ENCODE measurements around the gene GAB2. TPM values are rescaled to one million over a fixed set of nuclear protein-coding genes. Genes with fewer than 3 reads are reported as not detected.

Gene GAB2
- total RNA-seq, 2 experiments from 2014 or later: 10.7 to 11.9 TPM

DNA sequence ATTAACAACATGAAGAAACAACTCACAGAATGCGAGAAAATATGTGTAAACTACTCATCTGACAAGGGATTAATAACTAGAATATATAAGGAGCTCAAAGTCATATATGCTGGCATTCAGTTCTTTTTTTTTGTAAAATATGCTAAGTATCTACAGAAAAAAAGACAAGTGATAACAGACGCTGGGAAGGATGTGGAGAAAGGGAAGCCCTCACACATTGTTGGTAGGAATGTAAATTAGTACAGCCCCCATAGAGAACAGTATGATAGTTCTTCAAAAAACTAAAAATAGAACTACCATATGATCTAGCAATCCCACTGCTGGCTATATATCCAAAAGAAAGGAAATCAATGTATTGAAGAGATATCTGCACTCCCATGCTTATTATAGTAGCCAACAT lies 13.8 kb downstream of the GAB2 start:
- no peaks in the 10 kb centered on the region for H3K9me3 Mint-ChIP-seq
- intact Hi-C loops (cut with DNase I, micrococcal nuclease): loop anchor here in 1 of 2 experiments (10.0 kb wide), 1 partner anchor 49 kb away; no protein-coding TSS in a partner anchor
- CTCF ChIA-PET: no interaction called here
- H3K27ac ChIP-seq (ENCODE audit: low read depth in 1 of 2, low read length in 2 of 2): no peak overlapping the region
- H3K4me3 ChIP-seq (ENCODE audit: low read length): no peak overlapping the region
- POLR2A ChIA-PET: no interaction called here
- no peak overlapping the region for H3K27ac Mint-ChIP-seq
- H3K27me3 Mint-ChIP-seq: no peaks in the 10 kb centered on the region
- no peaks in the 10 kb centered on the region for H3K4me1 Mint-ChIP-seq (ENCODE audit: low read depth)
- H3K36me3 ChIP-seq (ENCODE audit: insufficient read depth, low read length): no peaks in the 10 kb centered on the region
- DNase-seq (no peak), ATAC-seq (ENCODE audit: poor library complexity) (no peak)
- no peaks in the 10 kb centered on the region for H3K27me3 ChIP-seq (ENCODE audit: control insufficient read depth in 1 of 2, insufficient read depth in 2 of 2, low read length in 2 of 2)
- H3K9me3 ChIP-seq (ENCODE audit: control insufficient read depth in 1 of 2, insufficient read depth in 1 of 2, low read length in 2 of 2): no peaks in the 10 kb centered on the region
- TF ChIP-seq, protein P1, sequence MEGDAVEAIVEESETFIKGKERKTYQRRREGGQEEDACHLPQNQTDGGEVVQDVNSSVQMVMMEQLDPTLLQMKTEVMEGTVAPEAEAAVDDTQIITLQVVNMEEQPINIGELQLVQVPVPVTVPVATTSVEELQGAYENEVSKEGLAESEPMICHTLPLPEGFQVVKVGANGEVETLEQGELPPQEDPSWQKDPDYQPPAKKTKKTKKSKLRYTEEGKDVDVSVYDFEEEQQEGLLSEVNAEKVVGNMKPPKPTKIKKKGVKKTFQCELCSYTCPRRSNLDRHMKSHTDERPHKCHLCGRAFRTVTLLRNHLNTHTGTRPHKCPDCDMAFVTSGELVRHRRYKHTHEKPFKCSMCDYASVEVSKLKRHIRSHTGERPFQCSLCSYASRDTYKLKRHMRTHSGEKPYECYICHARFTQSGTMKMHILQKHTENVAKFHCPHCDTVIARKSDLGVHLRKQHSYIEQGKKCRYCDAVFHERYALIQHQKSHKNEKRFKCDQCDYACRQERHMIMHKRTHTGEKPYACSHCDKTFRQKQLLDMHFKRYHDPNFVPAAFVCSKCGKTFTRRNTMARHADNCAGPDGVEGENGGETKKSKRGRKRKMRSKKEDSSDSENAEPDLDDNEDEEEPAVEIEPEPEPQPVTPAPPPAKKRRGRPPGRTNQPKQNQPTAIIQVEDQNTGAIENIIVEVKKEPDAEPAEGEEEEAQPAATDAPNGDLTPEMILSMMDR (IDR thresholded peaks at IDR 0.05): no peak
- no peak overlapping the region for H3K4me3 Mint-ChIP-seq
- no peaks in the 10 kb centered on the region for H3K4me1 ChIP-seq (ENCODE audit: insufficient read depth, low read length)
- no peaks in the 10 kb centered on the region for H3K36me3 Mint-ChIP-seq (ENCODE audit: low read depth)

DNA sequence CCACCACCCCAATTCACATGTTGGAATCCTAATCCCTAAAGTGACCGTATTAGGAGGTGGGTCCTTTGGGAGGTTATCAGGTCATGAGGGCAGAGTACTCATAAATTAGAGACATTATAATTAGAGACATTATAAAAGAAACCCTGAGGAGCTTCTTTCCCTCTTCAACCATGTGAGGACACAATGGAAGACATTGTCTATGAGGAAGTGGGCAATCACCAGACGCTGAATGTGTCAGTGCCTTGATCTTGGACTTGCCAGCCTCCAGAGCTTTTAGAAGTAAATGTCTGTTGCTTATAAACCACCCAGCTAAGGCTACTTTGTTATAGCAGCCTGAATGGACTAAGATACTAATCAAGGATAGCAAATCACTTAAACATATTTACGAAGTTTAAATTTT lies 14.8 kb downstream of the GAB2 start:
- TF ChIP-seq, protein P1 (IDR thresholded peaks at IDR 0.05): no peak

DNA sequence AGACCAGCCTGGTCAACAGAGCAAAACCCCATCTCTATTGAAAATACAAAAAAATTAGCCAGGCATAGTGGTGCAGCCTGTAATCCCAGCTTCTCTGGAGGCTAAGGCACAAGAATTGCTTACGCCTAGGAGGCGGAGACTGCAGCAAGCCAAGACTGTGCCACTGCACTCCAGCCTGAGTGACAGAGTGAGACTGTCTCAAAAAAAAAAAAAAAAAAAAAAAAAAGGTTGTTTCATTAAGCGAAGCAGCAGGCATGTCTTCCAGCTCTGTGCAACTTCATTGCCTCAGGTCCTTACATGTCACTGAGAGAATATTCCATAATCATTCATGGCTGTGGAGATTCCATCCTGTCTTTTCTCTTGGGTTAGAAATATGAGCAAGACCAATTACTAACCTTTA lies 16.9 kb downstream of the GAB2 start:
- H3K4me1 ChIP-seq (ENCODE audit: insufficient read depth, low read length): no peaks in the 10 kb centered on the region
- ChIA-PET CTCF (no interaction called here), POLR2A (no interaction called here)
- Mint-ChIP-seq H3K27me3 (no peaks in the 10 kb centered on the region), H3K4me1 (ENCODE audit: low read depth) (no peaks in the 10 kb centered on the region), H3K9me3 (no peaks in the 10 kb centered on the region), H3K27ac (no peak overlapping the region), H3K4me3 (no peak overlapping the region), H3K36me3 (ENCODE audit: low read depth) (no peaks in the 10 kb centered on the region)
- DNase-seq (no peak), ATAC-seq (ENCODE audit: poor library complexity) (no peak)
- no peaks in the 10 kb centered on the region for H3K9me3 ChIP-seq (ENCODE audit: control insufficient read depth in 1 of 2, insufficient read depth in 1 of 2, low read length in 2 of 2)
- no peak overlapping the region for H3K27ac ChIP-seq (ENCODE audit: low read depth in 1 of 2, low read length in 2 of 2)
- no peaks in the 10 kb centered on the region for H3K27me3 ChIP-seq (ENCODE audit: control insufficient read depth in 1 of 2, insufficient read depth in 2 of 2, low read length in 2 of 2)
- no peaks in the 10 kb centered on the region for H3K36me3 ChIP-seq (ENCODE audit: insufficient read depth, low read length)
- intact Hi-C loops (cut with DNase I, micrococcal nuclease): loop anchor here in 1 of 2 experiments (10.0 kb wide), 1 partner anchor 46 kb away; no protein-coding TSS in a partner anchor
- no peak overlapping the region for H3K4me3 ChIP-seq (ENCODE audit: low read length)
- TF ChIP-seq, protein P1 (IDR thresholded peaks at IDR 0.05): no peak

More for the DNA sequence above, 14.8 kb downstream of the GAB2 start:
- CTCF ChIA-PET: no interaction called here
- Mint-ChIP-seq H3K27me3 (no peaks in the 10 kb centered on the region), H3K4me1 (ENCODE audit: low read depth) (no peaks in the 10 kb centered on the region), H3K36me3 (ENCODE audit: low read depth) (no peaks in the 10 kb centered on the region), H3K9me3 (no peaks in the 10 kb centered on the region), H3K27ac (no peak overlapping the region), H3K4me3 (no peak overlapping the region)
- H3K27ac ChIP-seq (ENCODE audit: low read depth in 1 of 2, low read length in 2 of 2): no peak overlapping the region
- no peaks in the 10 kb centered on the region for H3K9me3 ChIP-seq (ENCODE audit: control insufficient read depth in 1 of 2, insufficient read depth in 1 of 2, low read length in 2 of 2)
- no peak overlapping the region for H3K4me3 ChIP-seq (ENCODE audit: low read length)
- H3K4me1 ChIP-seq (ENCODE audit: insufficient read depth, low read length): no peaks in the 10 kb centered on the region
- POLR2A ChIA-PET: no interaction called here
- no peak for ATAC-seq (ENCODE audit: poor library complexity)
- no peaks in the 10 kb centered on the region for H3K27me3 ChIP-seq (ENCODE audit: control insufficient read depth in 1 of 2, insufficient read depth in 2 of 2, low read length in 2 of 2)
- no peak for DNase-seq
- intact Hi-C loops (cut with DNase I, micrococcal nuclease): loop anchor here in 1 of 2 experiments (10.0 kb wide), 1 partner anchor 48 kb away; no protein-coding TSS in a partner anchor
- no peaks in the 10 kb centered on the region for H3K36me3 ChIP-seq (ENCODE audit: insufficient read depth, low read length)

Data from CD4-positive, alpha-beta T cell (primary cell).